HepG2 (cell line): ENCODE data around the gene MMP28. TPM values are rescaled to one million over a fixed set of nuclear protein-coding genes. Genes with fewer than 3 reads are reported as not detected.

Source experiments
- BCL6 ChIP-seq: IDR thresholded peaks from 2 replicates; pipeline ENCODE4 v1.6.1; 2016; ENCODE audit warnings: missing genetic modification reagents, missing compliant biosample characterization
- FOSL2 ChIP-seq: sonication (generic); formaldehyde crosslinking; IDR thresholded peaks from 2 replicates; pipeline ENCODE4 v1.4.0; 2020; ENCODE audit warnings: missing genetic modification reagents
- HIVEP1 ChIP-seq: sonication (generic); formaldehyde crosslinking; IDR thresholded peaks from 2 replicates; pipeline ENCODE4 v1.4.0; 2020; ENCODE audit warnings: mild to moderate bottlenecking, missing genetic modification reagents
- KMT2A ChIP-seq: sonication (generic); formaldehyde crosslinking; IDR thresholded peaks from 2 replicates; pipeline ENCODE4 v1.4.0; 2020; ENCODE audit warnings: missing genetic modification reagents
- MTA1 ChIP-seq: sonication (generic); formaldehyde crosslinking; IDR thresholded peaks from 2 replicates; pipeline ENCODE4 v1.4.0; 2020; ENCODE audit warnings: missing genetic modification reagents, mild to moderate bottlenecking, borderline replicate concordance
- NONO ChIP-seq, 2 experiments: fragments of 450-650 bp in 1 of 2; sonication (generic) in 1 of 2; formaldehyde crosslinking in 1 of 2; IDR thresholded peaks in 1 of 2; conservative IDR thresholded peaks in 1 of 2; 2 replicates each; pipeline versions ENCODE4 v1.6.1 to v1.8.0; 2017 to 2022; ENCODE audit warnings: mild to moderate bottlenecking in 1 of 2, missing genetic modification reagents in 1 of 2, moderate library complexity in 1 of 2
- PLRG1 ChIP-seq: fragments of 450-650 bp; conservative IDR thresholded peaks from 2 replicates; pipeline ENCODE4 v1.6.1; 2016
- ZIK1 ChIP-seq: sonication (generic); formaldehyde crosslinking; IDR thresholded peaks from 2 replicates; pipeline ENCODE4 v1.5.0; 2020; ENCODE audit warnings: mild to moderate bottlenecking, low read depth, missing genetic modification reagents, borderline replicate concordance
- ZNF12 ChIP-seq: sonication (generic); formaldehyde crosslinking; IDR thresholded peaks from 2 replicates; pipeline ENCODE4 v1.5.0; 2020; ENCODE audit warnings: missing genetic modification reagents
- ZNF142 ChIP-seq: sonication (generic); formaldehyde crosslinking; IDR thresholded peaks from 2 replicates; pipeline ENCODE4 v1.4.0; 2020; ENCODE audit warnings: missing genetic modification reagents
- ZNF569 ChIP-seq: sonication (generic); formaldehyde crosslinking; IDR thresholded peaks from 2 replicates; pipeline ENCODE4 v1.5.0; 2020; ENCODE audit warnings: mild to moderate bottlenecking, missing genetic modification reagents, moderate library complexity, borderline replicate concordance
- ZXDC ChIP-seq: sonication (generic); formaldehyde crosslinking; IDR thresholded peaks from 2 replicates; pipeline ENCODE4 v1.5.0; 2020; ENCODE audit warnings: mild to moderate bottlenecking, missing genetic modification reagents
- polyA plus RNA-seq, 8 experiments: library from polyadenylated mRNA; depleted of rRNA in 3 of 8; stranded (reverse) in 7 of 8; unstranded in 1 of 8; fragments of >200 nt; fragmentation: Illumina TruSeq in 4 of 8; extraction: Trizol in 4 of 8; gene quantifications; 2 replicates each; pipeline versions ENCODE4 v1.2.1 to v1.2.3, GENCODE V29; 2011 to 2016; ENCODE audit warnings: low read depth in 4 of 8, missing spikeins in 1 of 8, mixed read lengths in 1 of 8; ENCODE audit not compliant: insufficient read depth in 1 of 8
- total RNA-seq, 5 experiments: library from RNA; depleted of rRNA; stranded (reverse); fragments of >200 nt; fragmentation: Illumina TruSeq; extraction: Trizol; gene quantifications; 2 replicates each; pipeline ENCODE4 v1.2.3, GENCODE V29; 2016; ENCODE audit warnings: low read depth in 1 of 5
- TF ChIP-seq, protein P1 (sequence below): sonication (generic); formaldehyde crosslinking; IDR thresholded peaks from 2 replicates; pipeline ENCODE4 v1.4.0; 2020; ENCODE audit warnings: missing genetic modification reagents

Gene MMP28
- total and polyA plus RNA-seq, 2 of the 13 experiments (the other 11 are each of a cell fraction or from before 2014, with no cell fraction given) = not detected

- TF ChIP-seq, protein P1, sequence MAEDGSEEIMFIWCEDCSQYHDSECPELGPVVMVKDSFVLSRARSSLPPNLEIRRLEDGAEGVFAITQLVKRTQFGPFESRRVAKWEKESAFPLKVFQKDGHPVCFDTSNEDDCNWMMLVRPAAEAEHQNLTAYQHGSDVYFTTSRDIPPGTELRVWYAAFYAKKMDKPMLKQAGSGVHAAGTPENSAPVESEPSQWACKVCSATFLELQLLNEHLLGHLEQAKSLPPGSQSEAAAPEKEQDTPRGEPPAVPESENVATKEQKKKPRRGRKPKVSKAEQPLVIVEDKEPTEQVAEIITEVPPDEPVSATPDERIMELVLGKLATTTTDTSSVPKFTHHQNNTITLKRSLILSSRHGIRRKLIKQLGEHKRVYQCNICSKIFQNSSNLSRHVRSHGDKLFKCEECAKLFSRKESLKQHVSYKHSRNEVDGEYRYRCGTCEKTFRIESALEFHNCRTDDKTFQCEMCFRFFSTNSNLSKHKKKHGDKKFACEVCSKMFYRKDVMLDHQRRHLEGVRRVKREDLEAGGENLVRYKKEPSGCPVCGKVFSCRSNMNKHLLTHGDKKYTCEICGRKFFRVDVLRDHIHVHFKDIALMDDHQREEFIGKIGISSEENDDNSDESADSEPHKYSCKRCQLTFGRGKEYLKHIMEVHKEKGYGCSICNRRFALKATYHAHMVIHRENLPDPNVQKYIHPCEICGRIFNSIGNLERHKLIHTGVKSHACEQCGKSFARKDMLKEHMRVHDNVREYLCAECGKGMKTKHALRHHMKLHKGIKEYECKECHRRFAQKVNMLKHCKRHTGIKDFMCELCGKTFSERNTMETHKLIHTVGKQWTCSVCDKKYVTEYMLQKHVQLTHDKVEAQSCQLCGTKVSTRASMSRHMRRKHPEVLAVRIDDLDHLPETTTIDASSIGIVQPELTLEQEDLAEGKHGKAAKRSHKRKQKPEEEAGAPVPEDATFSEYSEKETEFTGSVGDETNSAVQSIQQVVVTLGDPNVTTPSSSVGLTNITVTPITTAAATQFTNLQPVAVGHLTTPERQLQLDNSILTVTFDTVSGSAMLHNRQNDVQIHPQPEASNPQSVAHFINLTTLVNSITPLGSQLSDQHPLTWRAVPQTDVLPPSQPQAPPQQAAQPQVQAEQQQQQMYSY (CRISPR knock-in tag) = peak; percentile 67; the same call in 1 of the 2 replicates
- peak; percentile 68 for TF ChIP-seq ZNF12 (CRISPR knock-in tag)
- TF ChIP-seq MTA1 = peak; percentile 82; the same call in 1 of the 2 replicates
- TF ChIP-seq NONO (IDR thresholded peaks at IDR 0.05) = no peak
- TF ChIP-seq NONO (CRISPR knock-in tag; conservative IDR thresholded peaks at IDR 0.05) = peak; percentile 91
- peak; percentile 5; the same call in 1 of the 2 replicates for TF ChIP-seq FOSL2 (CRISPR knock-in tag)
- TF ChIP-seq BCL6 (CRISPR knock-in tag) = peak; percentile 38; the same call in 1 of the 2 replicates
- no peak for TF ChIP-seq ZNF569 (CRISPR knock-in tag)
- peak; percentile 71; the same call in 1 of the 2 replicates for TF ChIP-seq ZIK1 (CRISPR knock-in tag)
- TF ChIP-seq PLRG1 = no peak
- TF ChIP-seq HIVEP1 (CRISPR knock-in tag) = peak; percentile 48
- peak; percentile 42; the same call in 1 of the 2 replicates for TF ChIP-seq ZXDC (CRISPR knock-in tag)
- peak; percentile 80 for TF ChIP-seq ZNF142
- peak; percentile 67; the same call in 1 of the 2 replicates for TF ChIP-seq KMT2A
These were observed 31.1 kb downstream of the MMP28 start (continued) for GRCh38 chr17:35764123-35764991.
